Measurements from ENCODE around the gene LHPP. TPM values are rescaled to one million over a fixed set of nuclear protein-coding genes. Genes with fewer than 3 reads are reported as not detected.
"Not testable (repeated sequence)": the region's sequence is repeated elsewhere in the genome, so short reads cannot be mapped to it uniquely, and the experiment has no call there.

LHPP gene
- total RNA-seq, 2 experiments from 2014 or later, result 11.1 to 15.1 TPM

DNA sequence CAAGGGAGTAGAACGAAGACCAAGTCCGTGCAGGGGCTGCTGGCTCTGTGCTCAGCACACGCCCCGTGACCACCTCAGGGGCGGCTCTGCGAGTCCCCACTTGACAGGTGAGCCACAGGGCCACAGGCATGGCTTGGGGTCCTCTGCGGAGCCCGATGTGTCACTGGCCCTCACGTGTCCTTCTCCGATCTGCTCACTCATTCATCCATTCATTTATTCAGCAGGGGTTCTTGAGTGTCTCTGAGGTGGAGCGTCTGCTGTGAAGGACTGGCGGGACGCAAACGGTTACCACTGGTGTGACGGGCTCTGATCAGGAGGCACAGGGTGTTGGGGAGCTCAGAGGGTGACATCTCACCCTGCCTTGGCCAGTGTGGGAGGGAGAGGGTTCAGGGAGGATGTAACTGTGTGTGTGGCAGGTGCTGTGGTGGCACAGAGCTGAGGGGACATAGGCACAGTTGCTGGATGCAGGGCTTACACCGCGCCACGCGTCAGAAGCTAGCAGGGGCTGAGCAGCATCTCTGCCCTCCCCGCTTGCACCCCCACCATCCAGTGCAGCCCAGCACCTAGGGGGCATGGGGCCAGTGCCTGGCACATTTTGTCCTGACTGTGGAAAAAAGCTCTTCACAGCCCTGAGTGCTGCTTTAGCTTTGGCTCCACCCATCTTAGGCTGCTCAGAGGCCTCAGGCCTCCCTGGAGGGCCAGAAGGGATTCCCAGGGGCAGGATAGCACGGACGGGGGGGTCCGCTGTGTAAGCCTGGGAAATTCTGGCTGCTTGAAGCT lies 116.8 kb downstream of the LHPP start:
- Mint-ChIP-seq H3K27me3 (no peaks in the 10 kb centered on the region), H3K9me3 (peaks cover 4% of the 10 kb centered on the region), H3K4me3 (no peak overlapping the region), H3K27ac (no peak overlapping the region), H3K4me1 (ENCODE audit: low read depth) (no peaks in the 10 kb centered on the region), H3K36me3 (ENCODE audit: low read depth) (peaks cover 4% of the 10 kb centered on the region)
- ChIA-PET POLR2A (no interaction called here), CTCF (no interaction called here)
- ATAC-seq (no peak), DNase-seq (no peak)
- intact Hi-C loops (cut with micrococcal nuclease), result no loop called here
- TF ChIP-seq, protein P1, sequence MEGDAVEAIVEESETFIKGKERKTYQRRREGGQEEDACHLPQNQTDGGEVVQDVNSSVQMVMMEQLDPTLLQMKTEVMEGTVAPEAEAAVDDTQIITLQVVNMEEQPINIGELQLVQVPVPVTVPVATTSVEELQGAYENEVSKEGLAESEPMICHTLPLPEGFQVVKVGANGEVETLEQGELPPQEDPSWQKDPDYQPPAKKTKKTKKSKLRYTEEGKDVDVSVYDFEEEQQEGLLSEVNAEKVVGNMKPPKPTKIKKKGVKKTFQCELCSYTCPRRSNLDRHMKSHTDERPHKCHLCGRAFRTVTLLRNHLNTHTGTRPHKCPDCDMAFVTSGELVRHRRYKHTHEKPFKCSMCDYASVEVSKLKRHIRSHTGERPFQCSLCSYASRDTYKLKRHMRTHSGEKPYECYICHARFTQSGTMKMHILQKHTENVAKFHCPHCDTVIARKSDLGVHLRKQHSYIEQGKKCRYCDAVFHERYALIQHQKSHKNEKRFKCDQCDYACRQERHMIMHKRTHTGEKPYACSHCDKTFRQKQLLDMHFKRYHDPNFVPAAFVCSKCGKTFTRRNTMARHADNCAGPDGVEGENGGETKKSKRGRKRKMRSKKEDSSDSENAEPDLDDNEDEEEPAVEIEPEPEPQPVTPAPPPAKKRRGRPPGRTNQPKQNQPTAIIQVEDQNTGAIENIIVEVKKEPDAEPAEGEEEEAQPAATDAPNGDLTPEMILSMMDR (IDR thresholded peaks at IDR 0.05), result no peak

DNA sequence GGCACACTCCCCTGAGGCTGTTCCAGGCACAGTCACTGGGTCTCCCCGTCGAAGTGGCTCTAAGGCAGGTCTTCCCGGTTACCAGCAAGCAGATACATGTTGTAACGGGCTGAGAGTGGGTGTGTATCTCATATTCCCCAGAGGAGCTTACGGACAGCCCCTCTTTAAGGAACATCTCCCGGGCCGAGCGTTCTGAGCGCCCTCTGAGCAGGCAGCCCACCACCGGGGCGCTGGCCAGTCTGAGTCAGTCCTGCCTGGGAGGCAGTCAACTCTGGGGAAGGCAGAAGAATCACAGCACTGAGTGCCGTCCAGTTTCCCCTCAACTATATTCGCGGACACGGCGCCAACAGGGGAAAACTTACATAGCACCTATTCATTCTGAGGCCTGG lies 117.4 kb downstream of the LHPP start:
- ChIA-PET CTCF (no interaction called here), POLR2A (no interaction called here)
- intact Hi-C loops (cut with micrococcal nuclease), result no loop called here
- H3K9me3 Mint-ChIP-seq, result peaks cover 4% of the 10 kb centered on the region
- H3K4me3 Mint-ChIP-seq, result no peak overlapping the region
- TF ChIP-seq, protein P1 (IDR thresholded peaks at IDR 0.05), result no peak
- peaks cover 4% of the 10 kb centered on the region for H3K36me3 Mint-ChIP-seq (ENCODE audit: low read depth)
- no peak overlapping the region for H3K27ac Mint-ChIP-seq
- H3K27me3 Mint-ChIP-seq, result no peaks in the 10 kb centered on the region
- no peak for DNase-seq
- H3K4me1 Mint-ChIP-seq (ENCODE audit: low read depth), result no peaks in the 10 kb centered on the region
- no peak for ATAC-seq

DNA sequence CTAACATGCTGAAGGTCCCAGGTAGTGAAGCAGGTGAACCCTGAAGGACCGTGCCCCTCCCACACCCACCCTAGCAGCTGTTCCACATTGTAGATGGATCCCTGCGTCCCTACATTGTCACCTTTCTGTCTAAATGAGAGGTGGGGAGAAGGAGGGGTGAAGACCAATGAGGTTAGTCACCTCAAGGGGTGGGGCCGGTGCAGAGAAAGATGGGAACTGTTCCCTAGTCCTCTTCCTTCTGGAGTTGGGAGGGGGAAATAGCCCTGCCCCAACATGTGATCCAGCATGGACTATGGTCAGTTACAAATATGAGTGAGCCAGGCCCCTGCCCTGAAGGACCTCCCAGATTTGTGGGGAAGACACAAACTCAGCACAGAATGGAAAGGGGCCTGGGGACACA lies 124.5 kb downstream of the LHPP start:
- ATAC-seq, result no peak
- DNase-seq, result no peak
- intact Hi-C loops (cut with micrococcal nuclease), result no loop called here
- TF ChIP-seq, protein P1 (IDR thresholded peaks at IDR 0.05), result no peak
- no peak overlapping the region for H3K27ac Mint-ChIP-seq
- peaks cover under 1% of the 10 kb centered on the region for H3K9me3 Mint-ChIP-seq
- CTCF ChIA-PET, result interaction anchor here (0.6 kb wide), 1 partner anchor 322 kb away, joined by 3 read pairs; no protein-coding TSS in a partner anchor
- no peaks in the 10 kb centered on the region for H3K27me3 Mint-ChIP-seq
- H3K4me3 Mint-ChIP-seq, result no peak overlapping the region
- POLR2A ChIA-PET, result no interaction called here
- H3K36me3 Mint-ChIP-seq (ENCODE audit: low read depth), result peaks cover 2% of the 10 kb centered on the region
- no peaks in the 10 kb centered on the region for H3K4me1 Mint-ChIP-seq (ENCODE audit: low read depth)

GRCh38 chr10:124587811-124588211 lies 126.2 kb downstream of the LHPP start:
- ATAC-seq (no peak), DNase-seq (no peak)
- ChIA-PET CTCF (no interaction called here), POLR2A (no interaction called here)
- TF ChIP-seq, protein P1 (IDR thresholded peaks at IDR 0.05), result no peak
- H3K9me3 Mint-ChIP-seq, result peaks cover 5% of the 10 kb centered on the region
- peaks cover 4% of the 10 kb centered on the region for H3K36me3 Mint-ChIP-seq (ENCODE audit: low read depth)
- H3K4me1 Mint-ChIP-seq (ENCODE audit: low read depth), result peaks cover 3% of the 10 kb centered on the region
- no peaks in the 10 kb centered on the region for H3K27me3 Mint-ChIP-seq
- H3K4me3 Mint-ChIP-seq, result no peak overlapping the region
- no peak overlapping the region for H3K27ac Mint-ChIP-seq
- intact Hi-C loops (cut with micrococcal nuclease), result no loop called here

- CTCF ChIA-PET, ATAC-seq: not testable (repeated sequence)
Measured at GRCh38 chr10:124588341-124588735, 126.7 kb downstream of the LHPP start.

More at GRCh38 chr10:124588341-124588735, 126.7 kb downstream of the LHPP start:
- H3K4me1 Mint-ChIP-seq (ENCODE audit: low read depth); H3K4me3 Mint-ChIP-seq; DNase-seq; H3K27ac Mint-ChIP-seq; H3K9me3 Mint-ChIP-seq; intact Hi-C loops (cut with micrococcal nuclease); H3K36me3 Mint-ChIP-seq (ENCODE audit: low read depth); POLR2A ChIA-PET; H3K27me3 Mint-ChIP-seq: not testable (repeated sequence)

Data from activated CD8-positive, alpha-beta T cell treated with anti-CD3 and anti-CD28 coated beads for 36 hours (primary cell).